AG20443 (cell line): ENCODE data around the gene DPF3.

Experiments
- DNase-seq: peaks from one replicate; pipeline ENCODE4 v3.0.0; 2012; ENCODE audit warnings: low spot score, mixed read lengths

DPF3 gene

GRCh38 chr14:72742118-72742837 lies 151.6 kb downstream of the DPF3 start:
- DNase-seq = peak; percentile 3

DNA sequence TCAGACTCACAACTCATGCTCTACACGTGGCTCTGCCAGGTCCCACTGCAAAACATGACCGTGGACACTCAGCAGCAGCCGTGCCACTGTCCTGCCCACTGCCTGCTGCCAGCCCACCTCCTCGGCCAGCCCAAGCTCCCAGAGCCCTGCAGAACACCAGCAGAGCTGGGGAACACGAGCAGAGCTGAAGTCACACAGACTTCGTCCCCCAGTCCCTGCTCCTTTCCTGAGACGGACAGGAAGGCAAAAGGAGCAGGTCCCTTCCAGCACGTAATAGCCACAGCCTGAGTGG lies 152.1 kb downstream of the DPF3 start:
- no peak for DNase-seq

DNA sequence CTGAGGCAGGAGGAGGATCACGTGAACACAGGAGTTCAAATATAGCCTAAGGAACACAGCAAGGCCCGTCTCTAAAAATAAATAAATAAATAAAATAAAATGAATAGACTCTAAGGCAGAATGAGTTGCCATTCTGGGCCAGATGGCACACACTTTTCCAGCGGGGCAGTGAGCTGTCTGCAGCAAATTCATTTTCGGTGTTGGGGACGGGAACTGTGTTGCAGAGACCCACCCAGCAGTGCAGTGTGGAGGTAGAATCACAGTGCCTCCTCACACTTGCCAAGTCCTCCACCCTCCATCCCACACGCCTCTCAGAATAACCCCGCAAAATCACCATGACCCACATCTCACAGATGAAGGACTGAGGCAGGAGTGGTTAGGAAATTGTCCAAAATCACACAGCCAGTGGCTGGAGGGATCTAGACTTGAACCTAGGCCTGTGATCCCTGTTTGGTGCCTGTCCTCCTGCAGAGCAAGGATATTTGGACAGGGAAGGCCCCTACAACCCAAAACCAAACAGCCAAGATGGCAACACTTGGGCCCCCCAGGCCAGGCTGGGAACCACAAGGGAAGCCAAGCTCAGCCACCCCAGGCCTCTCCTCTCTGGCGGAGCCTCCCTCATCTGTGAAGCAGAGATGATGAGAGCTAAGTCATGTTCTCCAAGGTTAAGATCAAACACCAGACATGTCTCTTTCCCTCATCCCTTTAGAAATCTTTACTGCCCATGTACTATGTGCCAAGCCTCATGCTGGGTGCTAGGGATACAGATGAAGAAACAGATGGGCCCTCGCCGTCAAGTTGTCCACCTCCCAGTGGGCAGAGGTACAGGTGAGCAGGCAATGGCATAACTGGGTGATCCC lies 152.7 kb downstream of the DPF3 start:
- no peak for DNase-seq

DNA sequence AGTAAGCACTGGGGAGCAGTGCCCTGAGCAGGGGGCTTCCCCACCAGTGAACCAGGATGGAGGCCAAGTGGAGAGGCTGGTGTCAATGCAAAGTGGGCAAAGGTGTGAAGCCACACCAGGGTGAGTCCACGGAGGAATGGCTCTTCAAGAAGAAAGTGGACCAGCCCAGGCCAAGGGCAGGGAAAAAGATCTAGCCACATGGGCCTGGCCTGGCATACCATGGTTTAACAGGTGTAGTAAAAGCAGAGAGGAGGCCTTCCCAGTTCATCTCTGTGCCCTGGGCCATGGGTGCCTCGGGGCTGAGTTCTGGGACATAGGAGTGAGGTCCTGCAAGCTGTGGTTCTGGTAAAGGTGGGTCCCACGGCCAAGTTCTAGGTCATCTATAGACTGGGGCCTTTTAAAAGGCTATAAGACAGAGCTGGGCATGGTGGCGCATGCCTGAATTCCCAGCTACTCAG lies 153.4 kb downstream of the DPF3 start:
- DNase-seq = no peak

DNA sequence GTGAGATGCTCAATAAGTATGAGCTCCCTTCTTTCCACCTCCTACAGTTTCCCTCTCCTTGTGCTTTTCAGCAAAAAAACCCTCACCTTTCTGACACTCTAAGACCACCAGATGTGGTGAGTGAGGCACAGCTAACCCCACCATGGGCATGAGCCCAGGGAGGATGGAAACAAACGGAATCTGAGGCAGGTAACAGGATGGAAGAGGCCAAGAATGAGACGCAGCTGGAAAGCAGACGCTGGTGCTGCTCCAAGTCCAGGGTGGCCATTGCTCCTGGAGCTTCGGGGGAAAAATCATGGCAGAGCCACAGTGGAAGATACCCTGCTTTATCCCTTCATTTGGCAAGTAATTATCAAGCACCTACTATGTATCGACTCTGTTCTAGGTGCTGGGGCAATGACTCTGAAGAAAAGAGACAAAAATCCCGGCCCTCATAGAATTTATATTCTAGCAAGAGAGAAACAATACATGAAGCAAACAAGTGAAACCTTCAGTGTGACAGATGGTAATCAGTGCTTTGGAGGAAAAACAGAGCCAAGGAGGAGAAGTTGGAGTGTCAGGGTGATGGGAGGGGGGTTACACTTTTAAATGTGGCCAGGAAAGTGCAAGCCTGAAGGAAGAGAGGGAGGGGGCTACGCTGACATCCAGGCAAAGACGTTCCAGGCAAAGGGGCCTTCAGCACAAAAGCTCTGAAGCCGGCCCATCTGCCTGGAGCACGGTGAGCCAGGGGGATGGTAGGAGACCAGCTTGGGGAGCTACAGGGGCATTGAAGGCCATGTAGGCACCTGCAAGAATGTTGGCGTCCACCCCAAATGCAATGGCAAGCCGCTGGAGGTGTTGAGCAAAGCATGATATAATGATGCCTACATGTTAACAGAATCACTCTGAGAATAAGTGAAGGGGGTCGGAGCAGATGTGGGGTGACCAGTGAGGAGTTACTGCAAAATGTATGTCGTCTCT lies 154.2 kb downstream of the DPF3 start:
- DNase-seq = no peak

- no peak for DNase-seq
Observed at GRCh38 chr14:72738161-72738611, 155.7 kb downstream of the DPF3 start.

DNA sequence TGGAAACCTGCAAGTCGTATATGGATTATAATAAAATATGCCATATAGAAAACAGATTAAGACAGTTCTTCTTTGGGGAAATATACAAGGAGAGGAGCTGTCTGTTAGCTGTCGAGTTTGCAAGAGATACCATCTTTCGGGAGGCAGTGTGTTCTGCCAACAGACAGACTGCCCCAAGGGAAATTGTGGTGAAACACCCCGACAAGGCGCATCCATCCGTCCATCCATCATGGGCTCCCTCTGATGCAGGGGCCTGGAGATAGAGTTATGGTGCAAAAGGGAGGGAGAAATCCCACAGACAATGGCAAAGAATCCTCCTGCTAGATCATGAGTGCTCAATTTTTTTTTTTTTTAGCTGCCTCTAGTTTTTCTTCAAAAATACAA lies 156.3 kb downstream of the DPF3 start:
- no peak for DNase-seq

- DNase-seq = peak; percentile 63
Observed at GRCh38 chr14:72736786-72737559, 156.9 kb downstream of the DPF3 start.

GRCh38 chr14:72736308-72736707 lies 157.6 kb downstream of the DPF3 start:
- peak; percentile 77 for DNase-seq

- no peak for DNase-seq
Observed at GRCh38 chr14:72732022-72732780, 161.7 kb downstream of the DPF3 start.

- DNase-seq = no peak
Observed at GRCh38 chr14:72731252-72732020, 162.5 kb downstream of the DPF3 start.

DNA sequence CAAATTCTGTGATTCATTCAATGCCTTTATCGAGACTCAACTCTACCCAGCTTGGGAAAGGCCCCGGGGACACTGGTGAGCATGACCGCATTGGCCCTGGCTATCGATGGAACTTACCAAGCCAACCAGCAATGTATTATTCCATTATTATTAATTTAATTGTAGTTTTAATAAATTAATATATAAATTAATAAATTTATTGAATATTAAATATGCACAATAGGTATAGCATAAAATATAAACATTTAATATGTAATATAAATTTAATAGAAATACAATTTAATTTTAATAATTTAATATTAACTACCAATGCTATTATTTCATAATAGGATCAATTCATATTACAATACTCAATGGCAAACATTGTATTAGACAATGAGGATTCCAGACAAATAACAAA lies 163.4 kb downstream of the DPF3 start:
- DNase-seq = no peak

GRCh38 chr14:72726444-72726843 lies 167.5 kb downstream of the DPF3 start:
- no peak for DNase-seq

DNA sequence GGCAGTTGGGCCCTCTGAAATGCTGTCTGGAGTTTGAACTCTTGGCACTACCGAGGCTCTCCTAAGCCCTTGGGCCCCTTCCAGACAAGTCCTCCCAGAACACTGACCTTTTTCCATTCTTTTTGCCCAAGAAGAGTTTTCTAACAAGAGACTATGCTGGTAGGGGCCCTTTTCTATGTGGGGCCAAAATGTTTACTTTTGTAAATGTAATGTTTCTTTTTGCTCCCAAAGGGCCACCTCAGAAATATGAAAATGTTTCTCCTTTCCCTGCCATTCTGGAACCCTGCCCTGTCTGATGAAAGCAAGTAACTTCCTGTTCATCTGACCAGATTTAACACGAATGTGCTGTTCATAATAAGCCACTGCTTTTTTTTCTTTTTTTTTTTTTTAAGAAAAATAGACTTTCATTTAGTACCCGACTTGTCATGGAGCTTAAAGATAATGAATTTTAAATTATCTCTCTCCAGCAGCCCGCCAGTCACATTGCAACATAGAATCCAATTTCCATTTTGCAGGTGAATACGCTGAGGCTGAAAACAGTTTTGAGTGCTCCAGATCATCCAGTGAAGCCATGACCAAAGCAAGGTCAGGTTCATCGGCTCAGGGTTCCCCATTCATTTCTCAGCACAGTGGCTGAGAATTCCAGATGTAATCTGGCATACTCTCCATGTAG lies 169.9 kb downstream of the DPF3 start:
- peak; percentile 38 for DNase-seq

- DNase-seq = no peak
Observed at GRCh38 chr14:72722201-72722785, 171.6 kb downstream of the DPF3 start.

DNA sequence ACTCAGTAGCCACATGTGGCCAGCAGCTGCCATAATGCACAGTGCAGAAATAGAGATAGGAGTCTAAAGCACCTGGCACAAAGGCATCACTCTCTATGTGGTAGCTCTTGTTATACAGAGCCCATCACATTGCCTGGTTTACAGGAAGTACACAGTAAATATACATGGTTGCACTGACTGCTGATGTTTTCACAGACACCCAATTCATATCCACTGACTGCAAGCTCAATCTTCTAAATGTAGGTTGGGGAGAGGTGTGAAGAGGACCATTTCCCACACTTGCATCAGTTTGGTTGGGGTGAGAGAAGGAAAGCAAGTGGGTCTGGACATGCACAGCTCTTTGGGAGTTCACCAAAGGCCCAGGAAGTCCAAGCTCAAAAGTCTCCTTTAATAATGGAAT lies 172.8 kb downstream of the DPF3 start:
- no peak for DNase-seq

DNA sequence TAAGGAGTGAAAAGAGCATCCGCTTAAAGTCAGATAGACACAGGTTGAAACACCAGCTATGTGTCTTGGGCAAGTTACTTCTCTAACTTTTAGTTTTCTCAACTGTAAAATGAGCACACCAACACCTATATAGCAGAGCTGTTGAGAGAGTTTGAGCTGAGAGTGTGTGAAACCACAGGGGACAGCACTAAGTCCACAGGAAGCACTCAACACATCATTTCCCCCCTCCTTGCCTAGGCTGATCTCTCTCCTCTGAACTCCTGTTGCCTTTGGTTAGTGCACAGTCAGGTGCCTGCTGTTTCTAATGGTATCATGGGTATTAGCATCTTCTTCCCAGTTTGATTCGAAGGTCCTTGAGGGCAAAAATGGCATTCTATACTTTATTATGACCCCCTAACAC lies 176.7 kb downstream of the DPF3 start:
- DNase-seq = no peak

DNA sequence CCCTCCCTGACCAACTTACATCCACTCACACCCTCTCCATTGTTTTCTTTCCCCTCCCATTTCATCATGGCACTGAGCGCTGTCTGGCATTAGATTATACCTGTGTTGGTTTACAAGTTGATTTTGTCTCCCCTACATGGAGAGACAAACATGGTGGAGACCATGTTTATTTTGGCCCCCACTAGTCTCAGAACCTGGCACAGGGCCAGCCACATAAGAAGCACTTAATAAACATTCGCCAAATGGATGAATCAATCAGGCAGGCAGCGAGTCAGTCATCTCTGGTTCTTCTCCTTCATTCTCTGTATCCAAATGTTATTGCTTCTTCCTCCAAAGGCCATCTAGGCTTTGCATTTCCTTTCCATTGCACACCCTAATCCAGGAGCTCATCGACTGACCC lies 177.4 kb downstream of the DPF3 start:
- no peak for DNase-seq

GRCh38 chr14:72715850-72716228 lies 178.1 kb downstream of the DPF3 start:
- DNase-seq = no peak
